Retinal pigment epithelial cell (primary cell): Measurements from ENCODE around the gene MEI1.

Source experiments
- DNase-seq: peaks from one replicate; pipeline ENCODE4 v3.0.0-alpha.2; 2010; ENCODE audit warnings: low read depth
- H3K4me3 ChIP-seq: 2 replicates; pipeline ENCODE4 v1.5.1; 2011; ENCODE audit warnings: mild to moderate bottlenecking, low read length, control low read depth, moderate library complexity
- TF ChIP-seq, protein P1 (sequence below): conservative IDR thresholded peaks from 2 replicates; pipeline ENCODE4 v1.5.1; 2011; ENCODE audit warnings: low read depth, low read length, control low read depth, inconsistent platforms

MEI1 gene

DNA sequence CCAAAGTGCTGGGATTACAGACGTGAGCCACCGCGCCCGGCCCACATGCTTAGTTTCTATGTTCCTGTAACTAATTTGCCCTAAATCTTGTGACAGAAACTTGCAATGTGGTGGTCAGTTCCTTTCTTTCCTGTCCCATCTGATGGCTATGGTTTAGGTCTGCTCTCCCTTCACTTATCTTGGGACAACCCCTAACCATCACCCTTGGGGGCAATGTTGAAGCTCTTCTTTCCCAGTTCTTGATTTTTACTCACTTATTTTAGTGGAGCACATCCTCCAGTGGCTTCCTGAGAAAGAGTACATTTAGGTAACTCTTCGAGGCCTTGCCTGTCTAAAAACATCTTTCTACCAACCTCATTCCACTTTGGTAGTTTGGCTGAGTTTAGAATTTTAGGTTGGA lies 140.9 kb downstream of the MEI1 start:
- TF ChIP-seq, protein P1, sequence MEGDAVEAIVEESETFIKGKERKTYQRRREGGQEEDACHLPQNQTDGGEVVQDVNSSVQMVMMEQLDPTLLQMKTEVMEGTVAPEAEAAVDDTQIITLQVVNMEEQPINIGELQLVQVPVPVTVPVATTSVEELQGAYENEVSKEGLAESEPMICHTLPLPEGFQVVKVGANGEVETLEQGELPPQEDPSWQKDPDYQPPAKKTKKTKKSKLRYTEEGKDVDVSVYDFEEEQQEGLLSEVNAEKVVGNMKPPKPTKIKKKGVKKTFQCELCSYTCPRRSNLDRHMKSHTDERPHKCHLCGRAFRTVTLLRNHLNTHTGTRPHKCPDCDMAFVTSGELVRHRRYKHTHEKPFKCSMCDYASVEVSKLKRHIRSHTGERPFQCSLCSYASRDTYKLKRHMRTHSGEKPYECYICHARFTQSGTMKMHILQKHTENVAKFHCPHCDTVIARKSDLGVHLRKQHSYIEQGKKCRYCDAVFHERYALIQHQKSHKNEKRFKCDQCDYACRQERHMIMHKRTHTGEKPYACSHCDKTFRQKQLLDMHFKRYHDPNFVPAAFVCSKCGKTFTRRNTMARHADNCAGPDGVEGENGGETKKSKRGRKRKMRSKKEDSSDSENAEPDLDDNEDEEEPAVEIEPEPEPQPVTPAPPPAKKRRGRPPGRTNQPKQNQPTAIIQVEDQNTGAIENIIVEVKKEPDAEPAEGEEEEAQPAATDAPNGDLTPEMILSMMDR, result no peak
- no peak overlapping the region for H3K4me3 ChIP-seq
- DNase-seq, result no peak

- H3K4me3 ChIP-seq, result no peak overlapping the region
- TF ChIP-seq, protein P1, result no peak
- DNase-seq, result no peak
Observed at GRCh38 chr22:41841085-41841712, 141.9 kb downstream of the MEI1 start.

DNA sequence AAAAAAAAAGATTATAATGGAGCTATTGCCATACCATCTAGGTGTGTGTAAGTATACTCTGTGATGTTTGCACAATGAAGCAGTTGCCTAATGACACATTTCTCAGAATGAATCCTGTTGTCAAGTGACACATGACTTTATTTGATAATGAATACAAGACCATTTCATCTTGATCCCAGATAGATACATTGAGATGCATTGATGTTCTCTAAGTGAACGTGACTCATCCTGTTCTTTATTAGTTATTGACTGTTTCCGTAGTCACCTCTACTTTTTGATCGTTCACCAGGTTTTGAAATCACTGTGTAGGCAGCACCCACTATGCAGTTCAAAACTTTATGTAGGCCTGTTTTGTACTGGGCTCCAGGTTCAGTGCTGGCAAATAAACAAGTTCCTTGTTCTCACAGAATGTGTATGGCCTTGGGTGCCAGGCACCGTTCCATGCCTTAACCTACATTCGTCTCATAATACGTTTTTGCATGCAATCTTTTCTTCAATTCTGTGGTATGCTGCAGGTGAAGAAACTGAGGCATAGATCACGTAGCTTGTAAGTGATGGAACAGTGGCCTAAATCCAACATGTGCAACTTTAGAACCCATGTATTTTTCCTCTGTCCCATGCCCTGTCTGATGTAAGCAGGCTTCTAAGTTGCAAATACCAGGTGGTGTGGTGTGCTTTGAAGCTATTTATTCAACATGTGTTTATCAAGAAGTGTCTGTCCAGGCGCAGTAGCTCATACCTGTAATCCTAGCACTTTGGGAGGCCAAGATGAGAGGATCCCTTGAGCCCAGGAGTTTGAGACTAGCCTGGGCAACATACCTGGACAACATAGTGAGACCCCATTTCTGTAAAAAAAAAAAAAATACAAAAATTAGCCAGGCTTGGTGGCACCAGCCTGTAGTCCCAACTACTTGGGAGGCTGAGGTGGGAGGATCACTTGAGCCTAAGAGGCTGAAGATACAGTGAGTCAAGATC lies 144.0 kb downstream of the MEI1 start:
- TF ChIP-seq, protein P1, result no peak
- no peak overlapping the region for H3K4me3 ChIP-seq
- no peak for DNase-seq

GRCh38 chr22:41844036-41844435 lies 144.7 kb downstream of the MEI1 start:
- TF ChIP-seq, protein P1, result no peak
- no peak overlapping the region for H3K4me3 ChIP-seq
- DNase-seq, result no peak

GRCh38 chr22:41844513-41844912 lies 145.2 kb downstream of the MEI1 start:
- TF ChIP-seq, protein P1, result no peak
- no peak overlapping the region for H3K4me3 ChIP-seq
- DNase-seq, result no peak

- DNase-seq, result no peak
- TF ChIP-seq, protein P1, result no peak
Observed at GRCh38 chr22:41845380-41846267, 146.3 kb downstream of the MEI1 start.

More at GRCh38 chr22:41845380-41846267, 146.3 kb downstream of the MEI1 start:
- H3K4me3 ChIP-seq, result no peak overlapping the region
